Measurements from ENCODE around the gene TBC1D22A.
A peak's percentile ranks its signal among the peaks of the same experiment; 100 is the strongest.

The TBC1D22A gene

DNA sequence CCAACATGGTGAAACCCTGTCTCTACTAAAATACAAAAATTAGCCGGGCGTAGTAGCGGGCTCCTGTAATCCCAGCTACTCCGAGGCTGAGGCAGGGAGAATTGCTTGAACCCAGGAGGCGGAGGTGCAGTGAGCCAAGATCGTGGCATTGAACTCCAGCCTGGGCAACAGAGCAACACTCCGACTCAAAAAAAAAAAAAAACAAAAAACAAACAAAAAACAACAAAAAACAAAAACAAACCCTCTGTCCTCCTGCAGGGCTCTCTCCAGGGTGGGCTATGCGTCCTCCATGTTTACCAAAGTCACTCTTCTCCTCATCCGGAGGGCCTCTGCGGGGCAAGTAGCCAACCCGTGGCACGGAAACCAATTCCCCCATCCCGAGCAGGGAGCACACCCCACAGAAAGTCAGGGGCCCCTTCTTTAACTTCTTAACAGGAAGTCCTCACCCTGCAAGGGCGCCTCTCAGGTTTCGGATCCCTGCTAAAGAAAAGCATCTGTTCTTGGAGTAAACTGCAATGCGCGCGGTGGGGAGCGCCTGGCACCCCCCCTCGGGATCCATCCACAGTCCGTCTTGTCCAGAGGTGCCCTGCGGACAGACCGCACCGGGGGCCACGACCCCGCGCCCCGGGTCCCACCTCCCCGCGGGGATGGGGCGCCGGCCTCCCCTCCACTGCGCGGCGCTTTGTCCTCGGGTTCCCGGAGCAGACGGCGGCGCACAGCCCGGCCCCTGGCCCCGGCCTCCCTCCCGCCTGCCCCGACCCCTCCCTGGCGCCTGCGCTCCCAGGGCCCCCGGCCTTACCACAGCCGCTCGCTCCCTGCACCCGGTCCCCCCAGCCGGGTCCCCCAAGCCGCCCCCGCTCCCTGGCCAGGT is 25.1 kb upstream of the TBC1D22A start:
- DNase-seq: peak in 2 of 4 experiments; percentile 22 to 29

DNA sequence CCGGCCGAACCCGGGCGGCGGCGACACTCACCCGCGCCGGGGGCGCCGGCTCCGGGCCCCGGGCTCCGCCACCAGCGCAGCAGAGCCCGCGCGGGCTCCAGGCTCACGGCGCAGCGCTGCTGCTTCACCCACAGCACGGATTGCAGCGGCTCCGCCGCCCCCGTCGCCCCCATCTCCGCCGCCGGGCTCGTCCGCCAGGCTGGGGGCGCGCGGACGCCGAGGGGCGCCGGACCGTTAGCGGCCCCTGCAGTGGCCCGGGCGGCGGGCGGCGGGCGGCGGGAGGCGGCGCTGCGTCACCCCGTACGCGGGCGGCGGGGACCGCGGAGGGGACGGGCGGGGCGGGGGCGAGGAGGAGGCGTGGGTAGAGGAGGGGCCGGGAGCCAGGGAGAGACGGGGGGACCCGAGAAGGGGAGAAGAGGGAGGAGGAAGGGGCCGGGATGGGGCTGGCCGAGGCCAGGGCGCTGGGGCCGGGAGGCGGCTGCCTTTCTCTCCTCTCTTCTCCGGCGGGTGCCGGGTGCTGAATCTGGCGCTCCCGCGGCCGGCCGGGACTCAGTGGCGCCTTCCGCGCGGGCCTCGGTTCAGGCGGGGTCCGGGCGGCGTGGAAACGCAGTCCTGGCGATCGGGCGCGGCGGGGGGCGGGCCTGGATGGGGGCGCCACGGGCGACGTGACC is 24.3 kb upstream of the TBC1D22A start, which contains the start of gene CERK:
CERK (minus strand) TSS at position 277 of the 671 bp plus-strand sequence; CDS start at position 173, 104 bp downstream.
- DNase-seq: peak; percentile 25 to 68 (median 47)

DNA sequence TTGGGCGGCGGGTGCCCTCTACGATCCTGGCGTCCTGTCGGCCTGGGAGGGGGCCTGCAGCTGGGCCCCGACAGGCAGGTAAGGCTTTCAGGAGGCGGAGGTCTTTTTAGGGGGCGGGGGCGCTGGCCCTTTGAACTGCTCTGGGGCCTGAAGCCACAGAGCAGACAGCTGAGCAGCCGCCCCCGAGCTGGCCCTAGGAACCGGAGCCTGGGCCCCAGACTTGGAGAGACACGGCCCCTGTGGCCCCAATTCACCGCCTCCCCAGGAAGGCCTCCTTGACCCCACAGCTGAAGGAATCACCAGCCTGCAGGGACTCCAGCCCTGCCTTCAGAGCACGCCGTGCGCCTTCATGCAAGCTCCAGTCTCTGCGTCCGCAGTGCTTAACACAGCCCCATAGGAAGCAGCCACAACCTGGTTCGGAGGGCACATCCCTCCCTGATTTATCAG is 23.8 kb upstream of the TBC1D22A start:
- no peak for DNase-seq

GRCh38 chr22:46739094-46739870 is 23.2 kb upstream of the TBC1D22A start:
- DNase-seq: peak in 3 of 4 experiments; percentile 38 to 79 (median 45)

DNA sequence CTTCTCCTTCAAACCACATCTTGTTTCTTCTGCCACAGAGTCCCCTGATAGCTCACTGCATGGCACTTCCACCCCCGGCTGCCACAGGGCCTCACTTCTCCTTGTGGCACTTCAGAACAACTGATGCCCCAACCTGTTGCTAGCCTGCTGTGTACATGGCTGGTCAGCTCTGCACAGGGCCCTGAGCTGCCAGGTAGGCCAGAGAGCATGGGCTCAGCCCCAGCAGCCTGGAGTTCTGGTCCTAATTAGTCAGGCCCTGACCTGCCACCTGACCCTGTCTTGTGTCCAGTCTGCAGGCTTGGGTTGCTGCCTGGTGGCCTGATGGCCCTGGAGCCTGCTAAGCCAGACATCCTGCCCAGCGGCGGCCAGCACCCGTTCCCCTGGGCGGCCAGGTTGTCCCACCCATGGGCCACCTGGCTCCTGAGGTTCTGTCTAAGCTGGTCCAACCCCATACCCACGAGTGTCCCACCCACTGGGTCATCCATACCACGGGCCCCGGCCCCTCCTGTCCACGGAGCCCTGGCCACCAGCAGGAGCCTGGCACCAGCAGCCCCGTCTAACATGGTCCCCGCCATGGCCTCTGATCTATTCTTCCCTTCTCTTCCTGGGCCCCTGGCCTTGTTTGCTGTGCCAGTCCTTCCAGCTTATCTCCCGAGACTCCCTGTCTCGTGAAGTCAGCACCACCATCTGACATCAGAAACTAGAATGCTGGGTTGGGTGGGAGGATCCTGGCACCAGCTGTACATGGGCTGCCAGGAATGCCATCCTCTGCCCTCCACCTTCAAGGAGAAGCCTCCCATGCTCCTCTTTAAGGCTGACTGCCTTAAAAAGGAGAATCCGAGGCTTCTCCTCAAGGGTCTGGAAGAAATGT is 21.3 kb upstream of the TBC1D22A start:
- no peak for DNase-seq

GRCh38 chr22:46741974-46742519 is 20.4 kb upstream of the TBC1D22A start:
- no peak for DNase-seq

DNA sequence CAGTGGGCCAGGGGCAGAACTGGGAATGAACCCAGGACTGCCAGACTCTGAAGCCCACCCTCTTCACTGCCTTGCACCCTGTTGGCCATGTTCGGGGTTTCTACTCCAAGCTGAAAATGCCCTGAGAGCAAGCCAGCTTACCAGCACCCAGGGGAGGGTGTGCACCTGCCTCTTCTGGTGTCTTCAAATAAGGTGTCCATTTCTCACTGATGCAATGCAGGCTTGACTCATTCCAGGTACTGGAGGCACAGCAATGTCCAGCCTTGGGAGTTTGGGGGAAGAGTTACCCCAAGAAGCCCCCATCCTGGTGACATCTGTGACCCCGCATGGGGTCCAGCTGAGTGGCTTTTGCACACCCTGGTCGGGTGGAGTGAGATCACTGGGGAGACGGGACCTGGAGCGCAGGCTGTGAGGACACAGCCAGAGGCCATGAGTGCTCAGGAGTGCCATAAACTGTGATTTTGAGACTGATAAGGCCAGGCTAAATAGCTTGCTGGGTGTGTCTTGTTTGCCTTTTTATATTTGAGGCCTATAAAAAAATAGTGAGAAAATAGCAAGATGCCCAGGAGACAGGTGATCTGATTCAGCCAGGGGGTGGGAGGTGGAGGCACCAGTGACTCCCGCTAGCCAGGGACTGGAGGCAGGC is 19.8 kb upstream of the TBC1D22A start:
- no peak for DNase-seq

- no peak for DNase-seq
Observed at GRCh38 chr22:46744581-46744980, 17.9 kb upstream of the TBC1D22A start.

- DNase-seq: no peak
Observed at GRCh38 chr22:46746192-46746591, 16.3 kb upstream of the TBC1D22A start.

DNA sequence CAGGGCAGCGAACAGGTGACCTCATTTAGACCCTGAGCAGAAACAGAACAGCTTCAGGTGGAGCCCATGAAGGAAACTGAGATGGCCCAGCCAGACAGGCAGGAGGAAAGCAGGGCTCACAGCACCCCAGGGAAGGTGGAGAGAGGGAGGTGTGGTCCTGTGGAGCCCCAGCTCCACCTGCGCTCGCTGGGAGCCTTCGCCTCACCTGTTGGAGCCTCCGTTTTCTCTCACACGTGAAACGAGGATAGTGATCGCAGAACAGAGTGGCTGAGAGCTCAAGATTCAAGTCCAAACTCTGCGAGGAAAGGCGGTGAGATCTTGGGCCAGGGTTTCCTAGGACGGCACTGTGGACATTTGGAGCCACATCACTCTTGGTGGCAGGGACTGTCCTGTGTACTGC is 15.8 kb upstream of the TBC1D22A start:
- DNase-seq: no peak

DNA sequence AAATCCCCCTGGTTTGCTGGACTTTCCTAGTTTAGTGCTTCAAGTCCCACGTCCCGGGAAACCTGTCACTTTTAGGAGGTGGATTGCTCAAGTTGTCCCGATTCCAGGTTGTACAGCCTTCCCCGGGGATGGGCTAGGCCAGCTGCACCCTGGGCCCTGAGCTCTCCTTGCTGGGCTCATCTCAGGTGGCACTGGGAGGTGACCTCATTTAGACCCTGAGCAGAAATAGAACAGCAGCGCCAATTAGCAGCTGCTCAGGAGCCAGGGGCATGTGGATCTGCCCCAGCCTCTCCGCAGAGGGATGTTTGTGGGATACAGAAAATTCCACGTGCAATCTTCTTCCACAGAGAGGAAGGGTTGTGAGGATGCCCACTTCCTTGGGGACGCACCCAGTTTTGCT is 14.8 kb upstream of the TBC1D22A start:
- no peak for DNase-seq

DNA sequence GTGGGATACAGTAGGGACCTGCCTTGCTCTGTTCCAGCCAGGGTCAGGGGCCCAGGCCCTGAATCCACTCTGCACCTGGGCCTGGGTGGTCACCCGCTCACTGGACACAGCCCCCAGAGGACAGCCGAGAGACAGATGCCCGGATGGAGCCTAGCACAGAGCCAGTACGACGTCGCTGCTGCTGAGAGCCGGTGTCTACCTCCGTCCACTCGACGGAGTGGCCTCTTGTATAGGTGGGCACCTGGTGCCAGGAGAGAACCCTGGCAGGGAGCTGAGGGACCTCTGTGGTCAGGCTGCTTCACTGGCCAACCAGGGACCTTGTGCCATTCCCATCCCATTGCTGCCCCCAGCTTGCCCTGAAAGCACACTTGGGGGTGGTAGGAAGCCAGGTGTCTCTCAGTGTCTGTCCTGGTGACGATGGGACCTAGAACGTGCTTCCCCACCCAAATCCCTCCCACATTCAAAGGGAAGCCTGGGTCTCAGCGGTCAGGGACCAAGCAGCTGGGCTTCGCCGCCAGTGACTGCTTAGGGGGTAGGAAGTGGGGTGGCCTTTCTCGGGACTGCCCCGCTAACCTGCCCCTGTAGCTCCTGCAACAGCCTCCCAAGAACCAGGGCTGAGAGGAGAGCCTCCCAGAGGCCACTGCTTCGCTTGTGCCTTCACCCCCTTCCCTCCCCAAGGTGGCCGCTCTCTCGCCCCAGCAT is 14.1 kb upstream of the TBC1D22A start:
- DNase-seq: no peak

DNA sequence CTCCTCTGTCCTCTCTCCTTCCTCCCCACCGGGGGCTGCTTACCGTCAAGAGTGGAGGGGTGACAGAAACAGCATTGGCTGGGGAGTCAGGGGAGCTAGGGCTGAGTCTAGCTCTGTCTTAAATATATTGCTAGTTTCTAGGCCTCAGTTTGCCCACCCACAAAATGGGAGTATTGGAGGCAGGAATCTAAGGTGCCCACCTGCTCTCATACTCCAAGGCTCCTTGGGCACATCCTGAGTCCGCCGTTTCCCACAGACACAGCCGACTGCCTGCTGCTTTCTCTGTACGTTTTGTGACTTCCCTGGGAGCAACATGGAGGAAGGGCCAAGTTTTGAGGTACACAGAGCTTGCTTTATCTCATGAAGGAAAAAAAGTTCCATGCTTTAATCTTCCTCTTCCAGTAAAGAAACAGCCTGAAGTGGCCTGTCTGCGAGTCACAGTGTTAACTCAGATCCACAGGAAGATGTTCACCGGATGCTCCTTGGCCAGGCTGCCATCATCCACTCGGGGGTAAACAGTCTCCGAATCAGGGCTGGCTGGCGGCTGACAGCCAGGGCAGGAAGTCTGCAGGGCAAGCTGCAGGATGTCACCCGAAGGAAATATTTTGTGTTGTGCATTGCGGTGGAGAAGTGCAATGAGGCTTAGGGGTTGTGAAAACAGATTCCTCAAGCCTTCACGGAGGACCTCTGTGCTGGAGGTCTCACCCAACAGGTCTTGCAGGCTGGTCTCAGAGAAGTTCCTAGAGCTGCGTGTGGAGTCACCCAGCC is 13.4 kb upstream of the TBC1D22A start:
- DNase-seq: peak in 2 of 4 experiments; percentile 67 to 68

GRCh38 chr22:46749682-46750529 is 12.5 kb upstream of the TBC1D22A start:
- no peak for DNase-seq

DNA sequence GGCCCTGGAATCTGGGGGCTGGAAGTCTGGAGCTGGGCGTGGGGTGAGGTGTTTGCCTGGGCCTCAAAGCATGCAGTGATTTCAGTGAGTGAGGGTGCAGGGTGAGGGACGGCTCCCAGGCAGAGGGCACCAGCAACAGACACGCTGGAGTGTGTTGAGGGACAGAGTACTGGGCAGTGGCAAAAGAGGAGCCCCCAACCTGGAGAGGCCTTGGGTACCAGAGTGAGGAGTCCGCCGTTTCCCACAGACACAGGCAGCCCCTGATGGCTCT is 12.0 kb upstream of the TBC1D22A start:
- DNase-seq: no peak

GRCh38 chr22:46750863-46751443 is 11.5 kb upstream of the TBC1D22A start:
- no peak for DNase-seq

- DNase-seq: no peak
Observed at GRCh38 chr22:46752286-46752987, 10.0 kb upstream of the TBC1D22A start.

DNA sequence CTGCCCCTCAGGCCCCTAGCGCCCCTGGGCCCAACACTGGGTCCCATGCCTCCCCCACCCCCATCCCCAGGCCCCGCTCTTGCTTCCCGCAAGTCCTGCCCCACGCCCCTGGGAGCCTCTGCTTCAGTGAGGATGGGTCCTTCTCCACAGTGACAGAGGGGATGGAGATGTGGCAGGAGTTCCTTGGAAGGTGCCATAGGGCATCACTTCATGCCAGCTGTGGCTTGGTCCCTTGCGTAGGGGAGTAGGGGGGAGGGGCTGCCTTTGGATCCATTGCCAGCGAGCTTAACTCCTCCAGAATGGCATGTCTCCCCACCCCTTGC is 9.5 kb upstream of the TBC1D22A start:
- DNase-seq: no peak
